Measurements from ENCODE around the gene SC5D. TPM values are rescaled to one million over a fixed set of nuclear protein-coding genes. Genes with fewer than 3 reads are reported as not detected.

SC5D gene
- total and polyA plus RNA-seq, 2 of the 8 experiments (the other 6 are each of a cell fraction or from before 2014, with no cell fraction given): 73.9 to 90.3 TPM

DNA sequence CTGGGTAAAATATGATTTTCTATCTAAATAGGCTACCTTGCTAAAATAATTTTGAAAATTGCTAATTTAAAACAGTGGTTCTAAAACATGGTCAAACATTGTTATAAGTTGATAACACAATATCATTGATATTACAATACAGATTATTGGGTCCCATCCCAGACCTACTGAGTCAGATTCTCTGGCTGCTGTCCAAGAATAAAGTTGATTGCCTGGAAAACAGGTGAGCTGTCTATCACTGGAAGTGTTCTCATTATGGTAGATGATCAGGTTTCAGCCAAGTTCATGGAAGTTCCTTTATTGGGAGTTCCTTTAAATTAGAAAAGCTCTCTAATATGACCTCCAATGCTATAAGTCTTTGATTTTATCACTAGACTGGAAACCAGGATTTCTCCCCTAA lies 52.3 kb downstream of the SC5D start:
- Histone ChIP-seq H3K79me2 (ENCODE audit: control insufficient read depth in 1 of 2, insufficient read depth in 2 of 2, low read length in 2 of 2) (no peaks in the 10 kb centered on the region), H3K79me1 (ENCODE audit: low read depth, low read length) (no peaks in the 10 kb centered on the region; the same call in 1 of the 2 replicates), H2AK5ac (ENCODE audit: low read depth, low read length) (no peak overlapping the region), H3K4me1 (replicated peaks in 1 of 4; ENCODE audit: control insufficient read depth in 3 of 4, insufficient read depth in 4 of 4, low read length in 3 of 4) (no peaks in the 10 kb centered on the region), H4K20me1 (replicated peaks in 1 of 2; ENCODE audit: control insufficient read depth in 1 of 2, insufficient read depth in 2 of 2, low read length in 2 of 2) (no peaks in the 10 kb centered on the region), H4K8ac (ENCODE audit: extremely low read depth, insufficient read depth, low read length) (no peak overlapping the region), H3K4me3 (ENCODE audit: extremely low read depth in 1 of 4, insufficient read depth in 2 of 4, low read depth in 3 of 4, low read length in 4 of 4) (no peak overlapping the region), H3K27me3 (replicated peaks in 1 of 4; ENCODE audit: control insufficient read depth in 3 of 4, extremely low read depth in 1 of 4, insufficient read depth in 3 of 4, low read length in 3 of 4) (no peaks in the 10 kb centered on the region), H3K56ac (replicated peaks; ENCODE audit: insufficient read length, low read depth, low read length) (no peak overlapping the region), H2AFZ (ENCODE audit: low read length) (no peak overlapping the region), H2BK15ac (ENCODE audit: low read length) (no peak overlapping the region), H2BK120ac (replicated peaks; ENCODE audit: low read depth, low read length) (no peak overlapping the region), H3K9ac (replicated peaks in 1 of 4; ENCODE audit: extremely low read depth in 1 of 4, low read depth in 3 of 4, low read length in 3 of 4) (no peak overlapping the region), H3K23ac (ENCODE audit: insufficient read length) (no peak overlapping the region), H3K23me2 (ENCODE audit: low read depth, low read length) (no peaks in the 10 kb centered on the region), H3K9me3 (ENCODE audit: insufficient read depth in 2 of 2, low read depth in 1 of 2, low read length in 1 of 2) (no peaks in the 10 kb centered on the region), H3K27ac (ENCODE audit: low read depth, low read length) (no peak overlapping the region), H3K36me3 (ENCODE audit: control insufficient read depth in 2 of 4, insufficient read depth in 4 of 4, low read length in 3 of 4) (no peaks in the 10 kb centered on the region), H3K4ac (replicated peaks; ENCODE audit: insufficient read length, low read depth, low read length) (no peak overlapping the region), H4K91ac (replicated peaks; ENCODE audit: insufficient read length, low read length) (no peak overlapping the region), H2BK20ac (ENCODE audit: low read length) (no peak overlapping the region), H3K18ac (ENCODE audit: extremely low read depth, low read length) (no peak overlapping the region), H3K4me2 (ENCODE audit: insufficient read depth in 1 of 2, low read depth in 2 of 2, low read length in 2 of 2) (no peak overlapping the region), H2BK5ac (ENCODE audit: low read depth, low read length) (no peak overlapping the region), H4K5ac (ENCODE audit: insufficient read length, low read depth, low read length) (no peak overlapping the region), H3K14ac (ENCODE audit: insufficient read length) (no peak overlapping the region), H2BK12ac (ENCODE audit: low read depth, low read length) (no peak overlapping the region)
- POLR2A ChIA-PET (ENCODE audit: partially characterized antibody): no interaction called here
- no peak for DNase-seq (ENCODE audit: low read depth in 1 of 2, low spot score in 2 of 2)
- no peak for TF ChIP-seq BCL11A (IDR thresholded peaks at IDR 0.05; ENCODE audit: low read depth in 2 of 2, low read length in 2 of 2)
- no peak for TF ChIP-seq TBP (IDR thresholded peaks at IDR 0.05; ENCODE audit: low read depth, low read length)
- TF ChIP-seq CEBPB (IDR thresholded peaks at IDR 0.05; ENCODE audit: low read depth, low read length): no peak
- CTCF ChIA-PET (ENCODE audit: partially characterized antibody): interaction anchor here (1.1 to 2.1 kb wide), 5 partner anchors 8 to 89 kb away, joined by 3 to 8 read pairs (median 4); no protein-coding TSS in a partner anchor
- FAIRE-seq: no peak

Data from H1 (cell line).